Suprapubic skin (tissue), 4 donors: ENCODE data around the gene SCUBE1. TPM values are rescaled to one million over a fixed set of nuclear protein-coding genes. Genes with fewer than 3 reads are reported as not detected.

Source experiments
- DNase-seq, 2 donors: peaks; one replicate each; pipeline ENCODE4 v3.0.0-alpha.2; 2019; ENCODE audit warnings: low spot score in 2 of 2
- H3K27ac ChIP-seq: fragments of 200-600 bp; sonication (generic); one replicate; pipeline ENCODE4 v1.5.1; 2019
- H3K27me3 ChIP-seq: fragments of 200-600 bp; sonication (generic); one replicate; pipeline ENCODE4 v1.5.1; 2019
- H3K36me3 ChIP-seq: fragments of 200-600 bp; sonication (generic); one replicate; pipeline ENCODE4 v1.5.1; 2019
- H3K4me1 ChIP-seq: fragments of 200-600 bp; sonication (generic); one replicate; pipeline ENCODE4 v1.5.1; 2019
- H3K4me3 ChIP-seq: fragments of 200-600 bp; sonication (generic); one replicate; pipeline ENCODE4 v1.5.1; 2019; ENCODE audit warnings: mild to moderate bottlenecking
- H3K9me3 ChIP-seq: fragments of 200-600 bp; sonication (generic); one replicate; pipeline ENCODE4 v1.5.1; 2019
- CTCF ChIP-seq, 2 donors: fragments of 200-600 bp in 1 of 2; fragments of 450-650 bp in 1 of 2; sonication (generic) in 1 of 2; IDR thresholded peaks; one replicate each; pipeline ENCODE4 v1.5.1; 2016 to 2019; ENCODE audit warnings: antibody characterized with exemption in 2 of 2, mild to moderate bottlenecking in 1 of 2, moderate library complexity in 1 of 2
- EP300 ChIP-seq: sonication (generic); formaldehyde crosslinking; IDR thresholded peaks from one replicate; pipeline ENCODE4 v1.6.1; 2017; ENCODE audit warnings: antibody characterized with exemption
- POLR2A ChIP-seq, 2 donors: fragments of 450-650 bp; IDR thresholded peaks; one replicate each; pipeline ENCODE4 v1.6.1; 2017; ENCODE audit warnings: antibody characterized with exemption in 2 of 2, mild to moderate bottlenecking in 2 of 2, moderate library complexity in 2 of 2
- POLR2AphosphoS5 ChIP-seq, 3 donors: sonication (generic); formaldehyde crosslinking; IDR thresholded peaks; one replicate each; pipeline ENCODE4 v1.6.1; 2017; ENCODE audit warnings: antibody characterized with exemption in 3 of 3
- WGBS: methylation state at CpG from one replicate; pipeline ENCODE4 v1.1.5; 2018; 5-methylcytosine and 5-hydroxymethylcytosine counted together
- total RNA-seq, 4 donors: library from RNA; depleted of rRNA; stranded (reverse); fragments of >200 nt; gene quantifications; one replicate each; pipeline ENCODE4 v1.1.0, GENCODE V29; 2016

SCUBE1 gene
- total RNA-seq, 4 donors from 2014 or later = 0.47 to 1.1 (median 0.78) TPM

DNA sequence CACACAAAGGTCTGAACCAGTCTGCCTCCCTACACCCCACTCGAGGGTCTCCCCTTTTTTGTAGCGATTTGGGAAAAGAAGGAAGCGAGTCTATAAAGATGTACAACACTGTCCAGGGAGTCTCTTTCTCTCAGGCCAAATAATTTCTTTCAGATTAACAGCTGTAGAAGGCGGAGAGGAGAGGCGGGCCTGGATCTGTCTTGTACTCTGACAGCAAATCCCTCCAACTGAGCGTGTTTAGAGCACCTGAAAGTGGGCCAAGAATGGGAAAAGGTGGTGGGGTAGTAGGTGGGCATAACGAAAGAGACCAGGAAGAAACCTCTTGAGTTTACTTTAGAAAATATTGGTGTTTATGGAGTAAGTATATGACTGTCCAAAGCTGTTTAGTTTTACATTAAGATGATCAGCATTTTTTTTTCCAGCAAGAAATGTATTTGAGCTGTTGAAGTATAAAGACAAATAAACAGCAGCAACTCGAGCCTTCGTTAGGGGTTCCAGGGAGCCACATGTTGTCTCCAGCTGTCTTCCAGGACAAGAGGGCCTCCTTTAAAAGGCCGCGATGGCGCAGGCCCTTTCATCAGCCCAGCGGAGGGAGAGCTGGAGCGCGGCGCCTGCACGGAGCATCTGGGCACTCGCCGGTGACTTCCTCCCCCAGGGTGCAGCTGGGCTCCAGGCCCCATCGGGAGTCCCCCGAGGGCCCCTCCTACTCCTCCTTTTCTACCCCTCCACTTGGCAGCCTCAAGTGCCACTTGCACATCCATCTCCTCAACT is 34.9 kb downstream of the SCUBE1 start:
- TF ChIP-seq POLR2A (IDR thresholded peaks at IDR 0.05) = no peak
- TF ChIP-seq EP300 = no peak
- TF ChIP-seq POLR2AphosphoS5 (IDR thresholded peaks at IDR 0.05) = no peak
- no peak for TF ChIP-seq CTCF (IDR thresholded peaks at IDR 0.05)
- H3K4me1 ChIP-seq = peaks cover 1% of the 10 kb centered on the region
- H3K27ac ChIP-seq = no peak overlapping the region
- H3K4me3 ChIP-seq = no peak overlapping the region
- no peaks in the 10 kb centered on the region for H3K9me3 ChIP-seq
- no peaks in the 10 kb centered on the region for H3K36me3 ChIP-seq
- WGBS = 65% methylated on average over 21 of the region's 21 CpGs
- no peak for DNase-seq
- no peaks in the 10 kb centered on the region for H3K27me3 ChIP-seq

GRCh38 chr22:43305806-43306205 is 37.4 kb downstream of the SCUBE1 start:
- WGBS = 84% methylated on average over 7 of the region's 8 CpGs
- H3K27me3 ChIP-seq = peaks cover 16% of the 10 kb centered on the region
- H3K4me3 ChIP-seq = no peak overlapping the region
- no peak for TF ChIP-seq EP300
- TF ChIP-seq CTCF (IDR thresholded peaks at IDR 0.05) = no peak
- TF ChIP-seq POLR2A (IDR thresholded peaks at IDR 0.05) = no peak
- TF ChIP-seq POLR2AphosphoS5 (IDR thresholded peaks at IDR 0.05) = no peak
- no peaks in the 10 kb centered on the region for H3K4me1 ChIP-seq
- no peak overlapping the region for H3K27ac ChIP-seq
- no peak for DNase-seq
- H3K36me3 ChIP-seq = no peaks in the 10 kb centered on the region
- H3K9me3 ChIP-seq = no peaks in the 10 kb centered on the region

GRCh38 chr22:43304831-43305590 is 38.2 kb downstream of the SCUBE1 start:
- DNase-seq = no peak
- Histone ChIP-seq H3K27me3 (peaks cover 16% of the 10 kb centered on the region), H3K4me3 (no peak overlapping the region), H3K36me3 (no peaks in the 10 kb centered on the region), H3K4me1 (no peaks in the 10 kb centered on the region), H3K27ac (no peak overlapping the region), H3K9me3 (no peaks in the 10 kb centered on the region)
- TF ChIP-seq CTCF (IDR thresholded peaks at IDR 0.05) (no peak), POLR2AphosphoS5 (IDR thresholded peaks at IDR 0.05) (no peak), EP300 (no peak), POLR2A (IDR thresholded peaks at IDR 0.05) (no peak)
- 76% methylated on average over 17 of the region's 18 CpGs for WGBS

- Histone ChIP-seq H3K27ac (no peak overlapping the region), H3K27me3 (peaks cover 16% of the 10 kb centered on the region), H3K9me3 (no peaks in the 10 kb centered on the region), H3K4me3 (no peak overlapping the region), H3K36me3 (no peaks in the 10 kb centered on the region), H3K4me1 (no peaks in the 10 kb centered on the region)
- WGBS = 86% methylated on average over 11 of the region's 11 CpGs
- TF ChIP-seq POLR2A (IDR thresholded peaks at IDR 0.05) (no peak), EP300 (no peak), POLR2AphosphoS5 (IDR thresholded peaks at IDR 0.05) (no peak), CTCF (IDR thresholded peaks at IDR 0.05) (no peak)
- DNase-seq = no peak
Observed at GRCh38 chr22:43303751-43304150, 39.4 kb downstream of the SCUBE1 start.

DNA sequence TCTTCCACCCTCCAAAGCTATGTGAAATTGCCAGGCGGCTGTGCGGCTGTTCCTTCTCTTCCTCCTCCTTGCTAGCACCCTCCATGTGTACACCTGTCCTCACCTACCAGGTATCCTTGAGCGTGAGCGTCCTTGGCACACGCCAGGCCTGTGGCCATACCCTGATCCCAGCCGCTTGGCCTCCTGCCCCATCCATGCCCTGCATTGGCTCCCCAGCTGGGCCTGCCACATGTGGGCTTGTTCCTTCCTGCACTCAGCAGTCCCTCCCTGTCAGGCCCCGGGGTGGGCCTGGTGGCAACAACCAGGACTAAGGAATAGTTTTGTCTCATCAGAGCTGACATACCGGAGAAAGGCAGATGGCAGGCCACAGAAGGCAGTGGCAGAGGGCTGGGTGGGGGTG is 40.0 kb downstream of the SCUBE1 start:
- 96% methylated on average over 8 of the region's 8 CpGs for WGBS
- Histone ChIP-seq H3K36me3 (no peaks in the 10 kb centered on the region), H3K27ac (no peak overlapping the region), H3K4me3 (no peak overlapping the region), H3K27me3 (peaks cover 16% of the 10 kb centered on the region), H3K4me1 (no peaks in the 10 kb centered on the region), H3K9me3 (no peaks in the 10 kb centered on the region)
- DNase-seq = no peak
- TF ChIP-seq EP300 = no peak
- no peak for TF ChIP-seq CTCF (IDR thresholded peaks at IDR 0.05)
- no peak for TF ChIP-seq POLR2A (IDR thresholded peaks at IDR 0.05)
- TF ChIP-seq POLR2AphosphoS5 (IDR thresholded peaks at IDR 0.05) = no peak
